Breast epithelium (tissue), 4 donors: ENCODE measurements around the gene CCDC92B. TPM values are rescaled to one million over a fixed set of nuclear protein-coding genes. Genes with fewer than 3 reads are reported as not detected.

Experiments used
- DNase-seq, 2 donors: peaks; one replicate each; pipeline ENCODE4 v3.0.0-alpha.2; 2019; ENCODE audit warnings: low spot score in 2 of 2
- H3K27ac ChIP-seq, 2 donors: fragments of 200-600 bp; sonication (generic) in 1 of 2; one replicate each; pipeline ENCODE4 v1.5.1; 2016 to 2019; ENCODE audit warnings: mild to moderate bottlenecking in 1 of 2
- H3K27me3 ChIP-seq, 2 donors: fragments of 200-600 bp; sonication (generic) in 1 of 2; one replicate each; pipeline versions ENCODE4 v1.5.1 to v1.6.0; 2017 to 2019; ENCODE audit warnings: control low read depth in 1 of 2, mild to moderate bottlenecking in 1 of 2
- H3K36me3 ChIP-seq: fragments of 200-600 bp; one replicate; pipeline ENCODE4 v1.5.1; 2019
- H3K4me1 ChIP-seq, 2 donors: fragments of 200-600 bp; sonication (generic); one replicate each; pipeline ENCODE4 v1.5.1; 2016 to 2019; ENCODE audit warnings: control low read depth in 1 of 2
- H3K4me3 ChIP-seq, 3 donors: fragments of 200-600 bp; sonication (generic); 1 replicate in 2 of 3; 2 replicates in 1 of 3; pipeline ENCODE4 v1.5.1; 2016 to 2019; ENCODE audit warnings: mild to moderate bottlenecking in 3 of 3, moderate library complexity in 2 of 3
- H3K9me3 ChIP-seq, 2 donors: fragments of 200-600 bp; sonication (generic) in 1 of 2; one replicate each; pipeline ENCODE4 v1.5.1; 2016 to 2019; ENCODE audit warnings: control low read depth in 1 of 2
- POLR2A ChIP-seq: fragments of 450-650 bp; IDR thresholded peaks from one replicate; pipeline ENCODE4 v1.6.1; 2016; ENCODE audit warnings: antibody characterized with exemption, mild to moderate bottlenecking, moderate library complexity
- POLR2AphosphoS5 ChIP-seq, 3 donors: sonication (generic); formaldehyde crosslinking; IDR thresholded peaks; one replicate each; pipeline ENCODE4 v1.6.1; 2017; ENCODE audit warnings: antibody characterized with exemption in 3 of 3
- intact Hi-C: fragments of 100-400 bp; cut with DNase I; formaldehyde crosslinking; loops from one replicate; pipeline ENCODE4 v1.15.1; 2023; ENCODE audit warnings: low total_unique reads
- total RNA-seq, 3 donors: library from RNA; depleted of rRNA; stranded (reverse); fragments of >200 nt; gene quantifications; one replicate each; pipeline ENCODE4 v1.1.0, GENCODE V29; 2016
- TF ChIP-seq, protein P1 (sequence below), 3 donors: fragments of 450-650 bp; IDR thresholded peaks; one replicate each; pipeline ENCODE4 v1.5.1; 2016 to 2017; ENCODE audit warnings: antibody characterized with exemption in 3 of 3, mild to moderate bottlenecking in 3 of 3, moderate library complexity in 3 of 3

Gene CCDC92B
- total RNA-seq, 3 donors from 2014 or later, result 0.33 TPM; not detected in 2

DNA sequence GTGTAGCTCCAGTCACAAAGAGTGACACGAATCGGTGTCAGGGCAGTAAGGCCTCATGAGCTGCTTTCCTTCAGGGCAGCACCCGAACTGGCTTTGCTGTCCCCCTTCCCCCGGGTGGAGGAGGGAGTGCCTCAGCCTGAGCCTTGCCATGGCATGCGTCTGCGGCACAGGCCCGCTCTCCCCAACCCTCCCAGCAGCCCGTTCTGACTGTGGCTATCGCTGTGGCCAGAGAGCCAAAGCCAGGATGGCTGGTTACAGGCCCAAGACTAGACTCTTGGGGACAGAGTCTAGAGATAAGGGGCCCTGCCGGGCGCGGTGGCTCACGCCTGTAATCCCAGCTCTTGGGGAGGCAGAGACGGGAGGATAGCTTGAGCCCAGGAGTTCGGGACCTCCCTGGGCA, 63.8 kb downstream of the CCDC92B start:
- intact Hi-C loops, result no loop called here

DNA sequence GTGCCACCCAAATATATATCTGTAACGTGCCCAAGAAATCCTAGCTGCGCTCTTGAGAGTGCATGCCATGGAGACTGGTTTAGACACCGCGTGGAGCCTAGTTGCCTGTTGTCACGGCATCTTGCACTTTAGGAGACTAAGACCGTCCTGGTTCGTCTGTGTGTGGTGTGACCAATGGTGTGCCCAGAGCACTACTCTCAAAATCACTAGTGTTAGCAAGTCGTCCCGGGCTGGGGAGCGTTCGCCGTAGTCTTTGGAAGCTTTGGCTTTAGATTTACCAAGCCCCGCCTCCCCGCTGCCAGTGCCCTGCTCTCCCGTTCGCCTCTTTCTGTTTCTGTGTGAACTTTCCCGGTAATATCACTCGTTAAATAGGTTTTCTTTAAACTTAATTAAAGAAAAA, 64.9 kb downstream of the CCDC92B start:
- H3K36me3 ChIP-seq, result no peaks in the 10 kb centered on the region
- peak in 1 of 2 donors; percentile 46 for DNase-seq
- intact Hi-C loops, result no loop called here
- no peak overlapping the region for H3K4me3 ChIP-seq
- no peak overlapping the region for H3K27ac ChIP-seq
- H3K27me3 ChIP-seq, result no peaks in the 10 kb centered on the region
- TF ChIP-seq POLR2AphosphoS5 (IDR thresholded peaks at IDR 0.05) (no peak), POLR2A (no peak)
- TF ChIP-seq, protein P1, sequence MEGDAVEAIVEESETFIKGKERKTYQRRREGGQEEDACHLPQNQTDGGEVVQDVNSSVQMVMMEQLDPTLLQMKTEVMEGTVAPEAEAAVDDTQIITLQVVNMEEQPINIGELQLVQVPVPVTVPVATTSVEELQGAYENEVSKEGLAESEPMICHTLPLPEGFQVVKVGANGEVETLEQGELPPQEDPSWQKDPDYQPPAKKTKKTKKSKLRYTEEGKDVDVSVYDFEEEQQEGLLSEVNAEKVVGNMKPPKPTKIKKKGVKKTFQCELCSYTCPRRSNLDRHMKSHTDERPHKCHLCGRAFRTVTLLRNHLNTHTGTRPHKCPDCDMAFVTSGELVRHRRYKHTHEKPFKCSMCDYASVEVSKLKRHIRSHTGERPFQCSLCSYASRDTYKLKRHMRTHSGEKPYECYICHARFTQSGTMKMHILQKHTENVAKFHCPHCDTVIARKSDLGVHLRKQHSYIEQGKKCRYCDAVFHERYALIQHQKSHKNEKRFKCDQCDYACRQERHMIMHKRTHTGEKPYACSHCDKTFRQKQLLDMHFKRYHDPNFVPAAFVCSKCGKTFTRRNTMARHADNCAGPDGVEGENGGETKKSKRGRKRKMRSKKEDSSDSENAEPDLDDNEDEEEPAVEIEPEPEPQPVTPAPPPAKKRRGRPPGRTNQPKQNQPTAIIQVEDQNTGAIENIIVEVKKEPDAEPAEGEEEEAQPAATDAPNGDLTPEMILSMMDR (IDR thresholded peaks at IDR 0.05), result no peak
- H3K9me3 ChIP-seq, result no peaks in the 10 kb centered on the region
- peaks cover 0 to under 1% of the 10 kb centered on the region in 2 donors for H3K4me1 ChIP-seq

More for the DNA sequence above, 63.8 kb downstream of the CCDC92B start:
- Histone ChIP-seq H3K4me3 (no peak overlapping the region), H3K4me1 (peaks cover 0 to 3% of the 10 kb centered on the region in 2 donors), H3K27ac (no peak overlapping the region), H3K27me3 (no peaks in the 10 kb centered on the region), H3K9me3 (no peaks in the 10 kb centered on the region), H3K36me3 (no peaks in the 10 kb centered on the region)
- peak in 1 of 2 donors; percentile 15 for DNase-seq
- TF ChIP-seq POLR2A (no peak), POLR2AphosphoS5 (IDR thresholded peaks at IDR 0.05) (no peak)
- TF ChIP-seq, protein P1 (IDR thresholded peaks at IDR 0.05), result no peak

- no peaks in the 10 kb centered on the region for H3K9me3 ChIP-seq
- H3K27ac ChIP-seq, result no peak overlapping the region
- H3K4me1 ChIP-seq, result no peaks in the 10 kb centered on the region
- no peaks in the 10 kb centered on the region for H3K36me3 ChIP-seq
- intact Hi-C loops, result no loop called here
- H3K27me3 ChIP-seq, result no peaks in the 10 kb centered on the region
- peak in 1 of 2 donors; percentile 51 for DNase-seq
- TF ChIP-seq POLR2AphosphoS5 (IDR thresholded peaks at IDR 0.05) (no peak), POLR2A (no peak)
- TF ChIP-seq, protein P1 (IDR thresholded peaks at IDR 0.05), result no peak
- H3K4me3 ChIP-seq, result no peak overlapping the region
These were observed 65.5 kb downstream of the CCDC92B start for GRCh38 chr17:2683912-2684311.

- intact Hi-C loops, result no loop called here
- Histone ChIP-seq H3K4me1 (no peaks in the 10 kb centered on the region), H3K27ac (no peak overlapping the region), H3K4me3 (no peak overlapping the region), H3K27me3 (no peaks in the 10 kb centered on the region), H3K36me3 (no peaks in the 10 kb centered on the region), H3K9me3 (no peaks in the 10 kb centered on the region)
- no peak for DNase-seq
- no peak for TF ChIP-seq POLR2AphosphoS5 (IDR thresholded peaks at IDR 0.05)
- TF ChIP-seq, protein P1 (IDR thresholded peaks at IDR 0.05), result no peak
- no peak for TF ChIP-seq POLR2A
These were observed 67.1 kb downstream of the CCDC92B start for GRCh38 chr17:2682176-2682938.

DNA sequence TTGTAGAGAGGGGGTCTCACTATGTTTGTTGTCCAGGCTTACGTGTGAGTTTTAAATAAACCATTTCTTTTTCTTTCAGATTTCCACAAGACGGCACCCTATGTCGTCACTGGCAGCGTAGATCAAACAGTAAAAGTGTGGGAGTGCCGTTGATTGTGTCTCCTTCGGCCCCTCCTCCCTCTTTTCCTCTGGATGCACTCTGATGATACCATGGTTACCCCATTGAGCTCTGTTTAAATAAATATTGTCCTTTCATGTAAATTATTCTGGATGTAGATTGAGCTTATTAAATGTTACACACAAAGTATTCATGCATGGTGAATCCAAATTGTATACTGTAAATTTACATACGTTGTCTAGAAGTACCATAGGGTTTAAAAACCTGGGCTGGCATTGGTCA, 67.8 kb downstream of the CCDC92B start:
- H3K4me1 ChIP-seq, result no peaks in the 10 kb centered on the region
- intact Hi-C loops, result no loop called here
- no peaks in the 10 kb centered on the region for H3K9me3 ChIP-seq
- TF ChIP-seq POLR2AphosphoS5 (IDR thresholded peaks at IDR 0.05) (no peak), POLR2A (no peak)
- TF ChIP-seq, protein P1 (IDR thresholded peaks at IDR 0.05), result no peak
- no peak for DNase-seq
- no peak overlapping the region for H3K4me3 ChIP-seq
- no peaks in the 10 kb centered on the region for H3K27me3 ChIP-seq
- H3K27ac ChIP-seq, result no peak overlapping the region
- H3K36me3 ChIP-seq, result no peaks in the 10 kb centered on the region
